HG03520 (cell line): Measurements from ENCODE around the gene MGAT1.
"Not testable (repeated sequence)": the region's sequence is repeated elsewhere in the genome, so short reads cannot be mapped to it uniquely, and the experiment has no call there.

Experiments
- ATAC-seq: cut with Tn5 transposase; IDR thresholded peaks from one replicate; pipeline ENCODE4 v1.9.1; 2021; ENCODE audit warnings: mild to moderate bottlenecking, moderate library complexity; ENCODE audit not compliant: unreplicated experiment

The MGAT1 gene

GRCh38 chr5:180786531-180787398 is 15.8 kb downstream of the MGAT1 start:
- ATAC-seq = no peak

- ATAC-seq = no peak
Measured at GRCh38 chr5:180785794-180786221, 16.8 kb downstream of the MGAT1 start.

GRCh38 chr5:180785121-180785781 is 17.4 kb downstream of the MGAT1 start:
- no peak for ATAC-seq

- ATAC-seq = no peak
Measured at GRCh38 chr5:180784497-180785097, 18.0 kb downstream of the MGAT1 start.

GRCh38 chr5:180783340-180784052 is 19.1 kb downstream of the MGAT1 start:
- no peak for ATAC-seq

- no peak for ATAC-seq
Measured at GRCh38 chr5:180782748-180783147, 19.9 kb downstream of the MGAT1 start.

- ATAC-seq = not testable (repeated sequence)
Measured at GRCh38 chr5:180781900-180782326, 20.7 kb downstream of the MGAT1 start.

- ATAC-seq = no peak
Measured at GRCh38 chr5:180779985-180780610, 22.5 kb downstream of the MGAT1 start.

GRCh38 chr5:180777475-180777874 is 25.1 kb downstream of the MGAT1 start:
- ATAC-seq = no peak

- ATAC-seq = no peak
Measured at GRCh38 chr5:180776376-180776775, 26.2 kb downstream of the MGAT1 start.

- no peak for ATAC-seq
Measured at GRCh38 chr5:180775624-180776023, 27.0 kb downstream of the MGAT1 start.

GRCh38 chr5:180771839-180772238 is 30.8 kb downstream of the MGAT1 start:
- ATAC-seq = no peak

GRCh38 chr5:180769821-180770220 is 32.8 kb downstream of the MGAT1 start:
- ATAC-seq = no peak

- ATAC-seq = no peak
Measured at GRCh38 chr5:180755601-180756000, 47.0 kb downstream of the MGAT1 start.

- no peak for ATAC-seq
Measured at GRCh38 chr5:180744253-180744652, 58.4 kb downstream of the MGAT1 start.

- ATAC-seq = no peak
Measured at GRCh38 chr5:180742727-180743126, 59.9 kb downstream of the MGAT1 start.

GRCh38 chr5:180740953-180741352 is 61.7 kb downstream of the MGAT1 start:
- ATAC-seq = not testable (repeated sequence)

GRCh38 chr5:180739958-180740357 is 62.6 kb downstream of the MGAT1 start, which contains the start of gene OR2Y1:
Gene OR2Y1 (minus strand): TSS chr5:180740058. CDS start chr5:180740058, 0 bp downstream.
- no peak for ATAC-seq

GRCh38 chr5:180739271-180739670 is 63.3 kb downstream of the MGAT1 start:
- ATAC-seq = no peak

- no peak for ATAC-seq
Measured at GRCh38 chr5:180736536-180736935, 66.1 kb downstream of the MGAT1 start.
